K562 (cell line): Measurements from ENCODE around the gene C7orf25. TPM values are rescaled to one million over a fixed set of nuclear protein-coding genes. Genes with fewer than 3 reads are reported as not detected.

ENCODE experiments used
- ARNT ChIP-seq, 2 experiments: fragments of 450-650 bp; IDR thresholded peaks; 2 replicates each; pipeline ENCODE4 v1.6.1; 2016; ENCODE audit warnings: mild to moderate bottlenecking in 1 of 2
- ATF6 ChIP-seq: sonication (generic); formaldehyde crosslinking; IDR thresholded peaks from 2 replicates; pipeline ENCODE4 v1.4.0; 2020; ENCODE audit warnings: mild to moderate bottlenecking, missing genetic modification reagents
- CTCFL ChIP-seq: IDR thresholded peaks from 2 replicates; pipeline ENCODE4 v1.6.1; 2011; ENCODE audit warnings: borderline replicate concordance, low read depth, mild to moderate bottlenecking, moderate library complexity, low read length; ENCODE audit not compliant: insufficient read depth, poor library complexity, severe bottlenecking
- E4F1 ChIP-seq: fragments of 250-450 bp; sonication (Bioruptor Pico); IDR thresholded peaks from 2 replicates; pipeline ENCODE4 v1.5.0; 2021; ENCODE audit warnings: mild to moderate bottlenecking, borderline replicate concordance
- ELK1 ChIP-seq: sonication (generic); formaldehyde crosslinking; IDR thresholded peaks from 2 replicates; pipeline ENCODE4 v1.8.1; 2022; ENCODE audit warnings: missing genetic modification reagents
- EZH2 ChIP-seq: IDR thresholded peaks from 2 replicates; pipeline ENCODE4 v1.6.1; 2012; ENCODE audit warnings: low read depth, mild to moderate bottlenecking, inconsistent platforms, low read length, borderline replicate concordance
- IFI16 ChIP-seq: fragments of 250-450 bp; sonication (Bioruptor Pico); IDR thresholded peaks from 2 replicates; pipeline ENCODE4 v2.1.2; 2022; ENCODE audit warnings: mild to moderate bottlenecking, inconsistent platforms
- MCM3 ChIP-seq: fragments of 450-650 bp; IDR thresholded peaks from 2 replicates; pipeline ENCODE4 v1.6.1; 2016
- NR1H2 ChIP-seq: sonication (generic); formaldehyde crosslinking; IDR thresholded peaks from 2 replicates; pipeline ENCODE4 v1.4.0; 2020; ENCODE audit warnings: mild to moderate bottlenecking, missing genetic modification reagents
- NR3C1 ChIP-seq: sonication (generic); formaldehyde crosslinking; IDR thresholded peaks from 2 replicates; pipeline ENCODE4 v1.8.1; 2022; ENCODE audit warnings: missing genetic modification reagents
- PHF8 ChIP-seq: fragments of 200-600 bp; sonication (generic); IDR thresholded peaks from 2 replicates; pipeline ENCODE4 v1.6.1; 2012; ENCODE audit warnings: mixed run types, mild to moderate bottlenecking, inconsistent platforms, low read length, moderate library complexity, borderline replicate concordance
- SMC3 ChIP-seq: conservative IDR thresholded peaks from 2 replicates; pipeline ENCODE4 v1.6.1; 2011; ENCODE audit warnings: low read depth, low read length, improper control_type of control experiment; ENCODE audit not compliant: insufficient read depth
- SREBF1 ChIP-seq: fragments of 150-350 bp; IDR thresholded peaks from 2 replicates; pipeline ENCODE4 v1.6.1; 2014; ENCODE audit warnings: antibody characterized with exemption, low read depth, low read length, borderline replicate concordance
- TRIM24 ChIP-seq, 2 experiments: fragments of 450-650 bp; IDR thresholded peaks; 2 replicates each; pipeline ENCODE4 v1.6.1; 2016
- ZNF282 ChIP-seq: sonication (generic); formaldehyde crosslinking; IDR thresholded peaks from 2 replicates; pipeline ENCODE4 v1.8.1; 2023; ENCODE audit warnings: missing genetic modification reagents
- ZNF347 ChIP-seq: fragments of 450-650 bp; formaldehyde crosslinking; IDR thresholded peaks from 2 replicates; pipeline ENCODE4 v1.4.0; 2020; ENCODE audit warnings: low read depth, mild to moderate bottlenecking, moderate library complexity
- ZNF436 ChIP-seq: fragments of 250-450, 450-650 bp; sonication (Bioruptor Pico); formaldehyde crosslinking; IDR thresholded peaks from 2 replicates; pipeline ENCODE4 v1.7.0; 2020; ENCODE audit warnings: mild to moderate bottlenecking
- ZNF551 ChIP-seq: fragments of 250-450 bp; sonication (Bioruptor Pico); IDR thresholded peaks from 2 replicates; pipeline ENCODE4 v1.5.0; 2021; ENCODE audit warnings: mild to moderate bottlenecking, moderate library complexity
- polyA plus RNA-seq, 8 experiments: library from polyadenylated mRNA; depleted of rRNA in 4 of 8; stranded (reverse) in 5 of 8; unstranded in 3 of 8; fragments of >200 nt; fragmentation: Nextera tagmentation in 2 of 8; fragmentation: Illumina TruSeq in 1 of 8; extraction: Ambion mirVana in 2 of 8; extraction: Trizol in 1 of 8; gene quantifications; 2 replicates each; pipeline versions ENCODE4 v1.2.1 to v1.2.3, GENCODE V29; 2011 to 2014; ENCODE audit warnings: inconsistent platforms in 1 of 8, missing spikeins in 1 of 8
- total RNA-seq, 7 experiments: library from RNA; depleted of rRNA in 6 of 7; stranded (reverse); fragments of >200 nt in 6 of 7; fragmentation: Illumina TruSeq in 2 of 7; extraction: Trizol in 2 of 7; gene quantifications; 2 replicates each; pipeline versions ENCODE4 v1.2.1 to v1.2.3, GENCODE V29; 2011 to 2021; ENCODE audit warnings: low replicate concordance in 1 of 7

The C7orf25 gene
- total and polyA plus RNA-seq, 9 of the 15 experiments (the other 6 are each of a cell fraction or from before 2014, with no cell fraction given) = 1.2 to 4.7 (median 1.9) TPM

GRCh38 chr7:42931834-42932651, 20.2 kb upstream of the C7orf25 start, which contains the start of the genes MRPL32 and PSMA2 (continued):
- TF ChIP-seq TRIM24 (IDR thresholded peaks at IDR 0.05) (no peak), ARNT (IDR thresholded peaks at IDR 0.05) (no peak), IFI16 (CRISPR knock-in tag) (no peak), ZNF551 (CRISPR knock-in tag) (no peak), MCM3 (no peak), SMC3 (no peak), NR1H2 (CRISPR knock-in tag) (no peak), NR3C1 (CRISPR knock-in tag) (no peak), ZNF347 (CRISPR knock-in tag) (no peak), ELK1 (CRISPR knock-in tag) (no peak), ZNF436 (CRISPR knock-in tag) (no peak), E4F1 (CRISPR knock-in tag) (no peak), EZH2 (no peak), SREBF1 (no peak), CTCFL (no peak), ZNF282 (CRISPR knock-in tag) (no peak), ATF6 (CRISPR knock-in tag) (peak; percentile 22; the same call in 1 of the 2 replicates), PHF8 (peak; percentile 92)
